ENCODE data around the gene SBF2. TPM values are rescaled to one million over a fixed set of nuclear protein-coding genes. Genes with fewer than 3 reads are reported as not detected.

SBF2 gene
- total and polyA plus RNA-seq, 2 of the 13 experiments (the other 11 are each of a cell fraction or from before 2014, with no cell fraction given) = 24.0 to 45.8 TPM

- TF ChIP-seq SKIL (CRISPR knock-in tag; IDR thresholded peaks at IDR 0.05; ENCODE audit: borderline replicate concordance) (no peak; the same call in 1 of the 2 replicates), SP140L (CRISPR knock-in tag; IDR thresholded peaks at IDR 0.05; ENCODE audit: borderline replicate concordance) (no peak), RNF219 (CRISPR knock-in tag; IDR thresholded peaks at IDR 0.05) (no peak), MIER2 (CRISPR knock-in tag; IDR thresholded peaks at IDR 0.05) (no peak), POGK (CRISPR knock-in tag; conservative IDR thresholded peaks at IDR 0.05) (no peak), NR3C1 (CRISPR knock-in tag; IDR thresholded peaks at IDR 0.05) (no peak), MAZ (IDR thresholded peaks at IDR 0.05; ENCODE audit: borderline replicate concordance, low read depth, low read length) (0 out of 2 replicates have a peak, but pooled peaks have one; percentile 73), MAZ (CRISPR knock-in tag; IDR thresholded peaks at IDR 0.05; ENCODE audit: low read depth) (peak; percentile 33; the same call in 1 of the 2 replicates), TOPORS (CRISPR knock-in tag; IDR thresholded peaks at IDR 0.05) (no peak)
- TF ChIP-seq, protein P1, sequence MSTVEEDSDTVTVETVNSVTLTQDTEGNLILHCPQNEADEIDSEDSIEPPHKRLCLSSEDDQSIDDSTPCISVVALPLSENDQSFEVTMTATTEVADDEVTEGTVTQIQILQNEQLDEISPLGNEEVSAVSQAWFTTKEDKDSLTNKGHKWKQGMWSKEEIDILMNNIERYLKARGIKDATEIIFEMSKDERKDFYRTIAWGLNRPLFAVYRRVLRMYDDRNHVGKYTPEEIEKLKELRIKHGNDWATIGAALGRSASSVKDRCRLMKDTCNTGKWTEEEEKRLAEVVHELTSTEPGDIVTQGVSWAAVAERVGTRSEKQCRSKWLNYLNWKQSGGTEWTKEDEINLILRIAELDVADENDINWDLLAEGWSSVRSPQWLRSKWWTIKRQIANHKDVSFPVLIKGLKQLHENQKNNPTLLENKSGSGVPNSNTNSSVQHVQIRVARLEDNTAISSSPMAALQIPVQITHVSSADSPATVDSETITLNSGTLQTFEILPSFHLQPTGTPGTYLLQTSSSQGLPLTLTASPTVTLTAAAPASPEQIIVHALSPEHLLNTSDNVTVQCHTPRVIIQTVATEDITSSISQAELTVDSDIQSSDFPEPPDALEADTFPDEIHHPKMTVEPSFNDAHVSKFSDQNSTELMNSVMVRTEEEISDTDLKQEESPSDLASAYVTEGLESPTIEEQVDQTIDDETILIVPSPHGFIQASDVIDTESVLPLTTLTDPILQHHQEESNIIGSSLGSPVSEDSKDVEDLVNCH (CRISPR knock-in tag; IDR thresholded peaks at IDR 0.05) = no peak
- TF ChIP-seq, protein P2, sequence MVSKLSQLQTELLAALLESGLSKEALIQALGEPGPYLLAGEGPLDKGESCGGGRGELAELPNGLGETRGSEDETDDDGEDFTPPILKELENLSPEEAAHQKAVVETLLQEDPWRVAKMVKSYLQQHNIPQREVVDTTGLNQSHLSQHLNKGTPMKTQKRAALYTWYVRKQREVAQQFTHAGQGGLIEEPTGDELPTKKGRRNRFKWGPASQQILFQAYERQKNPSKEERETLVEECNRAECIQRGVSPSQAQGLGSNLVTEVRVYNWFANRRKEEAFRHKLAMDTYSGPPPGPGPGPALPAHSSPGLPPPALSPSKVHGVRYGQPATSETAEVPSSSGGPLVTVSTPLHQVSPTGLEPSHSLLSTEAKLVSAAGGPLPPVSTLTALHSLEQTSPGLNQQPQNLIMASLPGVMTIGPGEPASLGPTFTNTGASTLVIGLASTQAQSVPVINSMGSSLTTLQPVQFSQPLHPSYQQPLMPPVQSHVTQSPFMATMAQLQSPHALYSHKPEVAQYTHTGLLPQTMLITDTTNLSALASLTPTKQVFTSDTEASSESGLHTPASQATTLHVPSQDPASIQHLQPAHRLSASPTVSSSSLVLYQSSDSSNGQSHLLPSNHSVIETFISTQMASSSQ (IDR thresholded peaks at IDR 0.05; ENCODE audit: low read depth) = no peak
- TF ChIP-seq, protein P2 (CRISPR knock-in tag; IDR thresholded peaks at IDR 0.05; ENCODE audit: borderline replicate concordance) = peak; percentile 49; the same call in 1 of the 2 replicates
These were observed 10.7 kb upstream of the SBF2 start, which contains the start of gene ADM (continued) for GRCh38 chr11:10304495-10305261.
